Natural killer cell (primary cell): ENCODE results near the gene PKN2. TPM values are rescaled to one million over a fixed set of nuclear protein-coding genes. Genes with fewer than 3 reads are reported as not detected.

Source experiments
- ATAC-seq, 3 donors: fragments of 150-1000 bp in 2 of 3; fragments of 200-7000 bp in 1 of 3; cut with Tn5 transposase; 1 replicate in 1 of 3; 2 replicates in 2 of 3; pipeline ENCODE4 v1.10.0; 2021; ENCODE audit warnings: mild to moderate bottlenecking in 2 of 3, moderate library complexity in 2 of 3
- DNase-seq, 2 donors: peaks; one replicate each; pipeline versions ENCODE4 v3.0.0 to v3.0.0-alpha.2; 2013 to 2021; ENCODE audit warnings: mixed read lengths in 1 of 2
- H3K27ac ChIP-seq: one replicate; pipeline ENCODE4 v1.5.1; 2013; ENCODE audit warnings: mild to moderate bottlenecking, low read length
- H3K27me3 ChIP-seq: one replicate; pipeline ENCODE4 v1.6.1; 2013; ENCODE audit warnings: low read length; ENCODE audit not compliant: control insufficient read depth, insufficient read depth
- H3K36me3 ChIP-seq: one replicate; pipeline ENCODE4 v1.6.1; 2013; ENCODE audit warnings: low read length; ENCODE audit not compliant: control insufficient read depth, insufficient read depth
- H3K4me1 ChIP-seq: one replicate; pipeline ENCODE4 v1.6.1; 2013; ENCODE audit warnings: low read length; ENCODE audit not compliant: control insufficient read depth, insufficient read depth
- H3K4me3 ChIP-seq: one replicate; pipeline ENCODE4 v1.5.1; 2013; ENCODE audit warnings: low read length
- H3K9me3 ChIP-seq: one replicate; pipeline ENCODE4 v1.6.1; 2013; ENCODE audit warnings: low read length; ENCODE audit not compliant: control insufficient read depth, insufficient read depth
- H3K27ac Mint-ChIP-seq, 2 donors: one replicate each; pipeline ENCODE4 v1.8.0; 2022; ENCODE audit warnings: mild to moderate bottlenecking in 2 of 2, mixed read lengths in 2 of 2, moderate library complexity in 1 of 2
- H3K27me3 Mint-ChIP-seq, 2 donors: one replicate each; pipeline ENCODE4 v1.8.0; 2022; ENCODE audit warnings: low read depth in 2 of 2, mixed read lengths in 2 of 2
- H3K36me3 Mint-ChIP-seq: one replicate; pipeline ENCODE4 v1.8.0; 2022; ENCODE audit warnings: mixed read lengths
- H3K4me1 Mint-ChIP-seq, 2 donors: one replicate each; pipeline ENCODE4 v1.8.0; 2022; ENCODE audit warnings: mixed read lengths in 2 of 2
- H3K4me3 Mint-ChIP-seq: one replicate; pipeline ENCODE4 v1.8.0; 2022; ENCODE audit warnings: mild to moderate bottlenecking, moderate library complexity, mixed read lengths
- H3K9me3 Mint-ChIP-seq, 2 donors: one replicate each; pipeline ENCODE4 v1.8.0; 2022; ENCODE audit warnings: mixed read lengths in 2 of 2
- CTCF ChIP-seq: fragments of 200-600 bp; IDR thresholded peaks from one replicate; pipeline ENCODE4 v1.8.0; 2022; ENCODE audit warnings: antibody characterized with exemption
- WGBS: methylation state at CpG from one replicate; pipeline ENCODE4 v1.1.7; 2013; ENCODE audit warnings: missing lambda C conversion rate; ENCODE audit not compliant: insufficient coverage; 5-methylcytosine and 5-hydroxymethylcytosine counted together
- intact Hi-C: fragments of 100-400 bp; cut with micrococcal nuclease; formaldehyde crosslinking; loops from one replicate; pipeline ENCODE4 v1.14.2; 2022
- total RNA-seq, 4 donors: library from RNA; stranded (reverse); fragments of 120-200 nt in 1 of 4; gene quantifications; one replicate each; pipeline versions ENCODE4 v1.2.3 to v1.2.4, GENCODE V29; 2013 to 2022

Gene PKN2
- total RNA-seq, 3 donors from 2014 or later (not counting 1 experiment from before 2014, with no cell fraction given): 40.8 to 50.1 (median 47.2) TPM

GRCh38 chr1:88735909-88736308, 51.8 kb downstream of the PKN2 start:
- Histone ChIP-seq H3K4me1 (peaks cover 6% of the 10 kb centered on the region), H3K27me3 (no peaks in the 10 kb centered on the region), H3K36me3 (peaks cover 5% of the 10 kb centered on the region), H3K9me3 (peaks cover 8% of the 10 kb centered on the region), H3K4me3 (no peak overlapping the region), H3K27ac (no peak overlapping the region)
- no peak for DNase-seq
- intact Hi-C loops: no loop called here
- Mint-ChIP-seq H3K9me3 (peaks cover 5% of the 10 kb centered on the region in 2 donors), H3K27ac (no peak overlapping the region), H3K4me3 (no peak overlapping the region), H3K36me3 (peaks cover 13% of the 10 kb centered on the region), H3K27me3 (no peaks in the 10 kb centered on the region), H3K4me1 (peaks cover 35 to 38% of the 10 kb centered on the region in 2 donors)
- no peak for ATAC-seq
- WGBS: 100% methylated on average over 1 of the region's 1 CpG
- no peak for TF ChIP-seq CTCF

GRCh38 chr1:88736633-88737248, 52.7 kb downstream of the PKN2 start:
- Mint-ChIP-seq H3K27me3 (no peaks in the 10 kb centered on the region), H3K9me3 (peaks cover 5% of the 10 kb centered on the region in 2 donors), H3K27ac (no peak overlapping the region), H3K4me3 (no peak overlapping the region), H3K36me3 (peaks cover 13% of the 10 kb centered on the region), H3K4me1 (peaks cover 27 to 34% of the 10 kb centered on the region in 2 donors)
- H3K9me3 ChIP-seq: peaks cover 8% of the 10 kb centered on the region
- intact Hi-C loops: no loop called here
- no peaks in the 10 kb centered on the region for H3K27me3 ChIP-seq
- DNase-seq (peak in 1 of 2 donors; percentile 31), ATAC-seq (peak; percentile 46 to 62 (median 60))
- peaks cover 6% of the 10 kb centered on the region for H3K4me1 ChIP-seq
- TF ChIP-seq CTCF: no peak
- peaks cover 5% of the 10 kb centered on the region for H3K36me3 ChIP-seq
- H3K27ac ChIP-seq: no peak overlapping the region
- 92% methylated on average over 7 of the region's 7 CpGs for WGBS
- H3K4me3 ChIP-seq: no peak overlapping the region

- Mint-ChIP-seq H3K4me3 (no peak overlapping the region), H3K27me3 (no peaks in the 10 kb centered on the region), H3K4me1 (peaks cover 25 to 34% of the 10 kb centered on the region in 2 donors), H3K9me3 (peaks cover 5% of the 10 kb centered on the region in 2 donors), H3K36me3 (peaks cover 13% of the 10 kb centered on the region), H3K27ac (no peak overlapping the region)
- Histone ChIP-seq H3K27ac (no peak overlapping the region), H3K4me1 (peaks cover 6% of the 10 kb centered on the region), H3K9me3 (peaks cover 8% of the 10 kb centered on the region), H3K4me3 (no peak overlapping the region), H3K27me3 (no peaks in the 10 kb centered on the region), H3K36me3 (peaks cover 7% of the 10 kb centered on the region)
- TF ChIP-seq CTCF: no peak
- ATAC-seq (no peak), DNase-seq (no peak)
- intact Hi-C loops: no loop called here
- WGBS: 100% methylated on average over 2 of the region's 3 CpGs
Observed at GRCh38 chr1:88737338-88737927, 53.4 kb downstream of the PKN2 start.
